NCI-H510A (cell line): ENCODE data around the gene PARG.
"Not testable (repeated sequence)": the region's sequence is repeated elsewhere in the genome, so short reads cannot be mapped to it uniquely, and the experiment has no call there.

ENCODE experiments used
- DNase-seq: peaks from one replicate; lab custom pipeline; 2025; lab: John Stamatoyannopoulos, UW

PARG gene

GRCh38 chr10:49903829-49904228, 38.0 kb downstream of the PARG start:
- DNase-seq: not testable (repeated sequence)

- not testable (repeated sequence) for DNase-seq
Observed at GRCh38 chr10:49900406-49900805, 41.4 kb downstream of the PARG start.

- DNase-seq: not testable (repeated sequence)
Observed at GRCh38 chr10:49899999-49900398, 41.8 kb downstream of the PARG start.

GRCh38 chr10:49890025-49890424, 51.8 kb downstream of the PARG start:
- not testable (repeated sequence) for DNase-seq

DNA sequence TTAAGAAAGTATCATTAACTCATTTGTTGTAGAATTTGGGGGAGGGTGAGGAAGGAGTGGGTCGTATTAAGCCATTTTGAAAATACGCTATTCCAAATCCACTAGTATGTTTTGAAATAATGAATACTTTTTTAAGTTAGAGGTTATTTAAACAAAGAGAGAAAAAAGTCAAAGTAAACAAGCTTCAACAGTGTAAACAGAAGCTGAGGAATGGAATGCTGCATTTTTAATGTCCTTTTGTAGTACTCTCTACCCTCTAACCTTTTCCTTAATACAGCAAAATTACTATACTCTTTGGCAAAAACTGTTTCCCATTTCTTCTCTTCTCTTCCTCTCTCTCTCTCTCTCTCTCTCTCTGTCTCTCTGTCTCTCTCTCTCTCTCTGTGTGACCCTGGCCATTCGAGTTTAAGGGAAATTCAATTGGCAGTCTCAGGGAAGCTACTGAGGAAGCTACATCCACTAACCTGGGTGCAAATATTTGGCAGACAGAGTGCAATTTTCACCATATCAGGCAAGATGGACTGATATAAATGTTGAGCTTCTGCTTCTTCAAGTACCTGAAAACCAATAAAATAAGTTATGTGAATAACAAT, 57.0 kb downstream of the PARG start:
- not testable (repeated sequence) for DNase-seq

DNA sequence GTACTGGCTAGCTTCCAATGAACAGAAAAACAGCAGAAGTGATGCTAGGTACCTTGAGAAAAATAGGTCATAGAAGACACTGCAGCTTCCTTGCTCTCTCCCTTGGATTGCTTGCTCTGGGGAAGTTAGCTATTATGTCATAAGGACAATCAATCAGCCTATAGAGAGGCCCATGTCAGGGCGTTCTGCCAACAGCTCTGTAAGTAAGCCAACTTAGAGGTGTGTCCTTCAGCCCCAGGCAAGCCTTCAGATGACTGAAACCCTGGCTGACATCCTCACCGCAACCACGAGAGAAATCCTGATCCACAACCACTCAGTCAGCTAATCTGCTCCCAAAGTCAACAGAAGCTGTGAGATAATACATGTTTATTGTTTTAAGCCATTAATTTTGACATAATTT, 58.0 kb downstream of the PARG start:
- DNase-seq: not testable (repeated sequence)

DNA sequence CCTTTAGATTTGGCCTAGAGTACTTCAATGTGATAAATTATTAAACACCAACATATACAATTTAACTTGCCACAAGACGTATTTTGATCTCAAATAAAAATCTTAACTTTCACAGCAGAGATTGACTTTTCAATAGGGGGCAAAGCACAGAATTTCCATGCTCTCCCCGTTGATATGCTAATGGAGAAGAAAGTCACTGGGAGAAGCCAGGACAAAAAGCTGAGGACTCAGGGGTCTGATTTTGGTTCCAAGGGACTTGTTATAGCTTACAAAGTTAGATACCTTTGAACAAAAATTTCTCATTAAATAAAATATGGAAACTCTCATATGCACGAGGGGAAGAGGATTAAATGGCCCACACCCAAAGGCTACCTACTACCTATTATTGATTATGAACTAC, 59.5 kb downstream of the PARG start:
- DNase-seq: not testable (repeated sequence)

- not testable (repeated sequence) for DNase-seq
Observed at GRCh38 chr10:49872740-49873139, 69.1 kb downstream of the PARG start.

GRCh38 chr10:49871462-49871861, 70.4 kb downstream of the PARG start:
- DNase-seq: not testable (repeated sequence)

- not testable (repeated sequence) for DNase-seq
Observed at GRCh38 chr10:49859933-49860332, 81.9 kb downstream of the PARG start.

DNA sequence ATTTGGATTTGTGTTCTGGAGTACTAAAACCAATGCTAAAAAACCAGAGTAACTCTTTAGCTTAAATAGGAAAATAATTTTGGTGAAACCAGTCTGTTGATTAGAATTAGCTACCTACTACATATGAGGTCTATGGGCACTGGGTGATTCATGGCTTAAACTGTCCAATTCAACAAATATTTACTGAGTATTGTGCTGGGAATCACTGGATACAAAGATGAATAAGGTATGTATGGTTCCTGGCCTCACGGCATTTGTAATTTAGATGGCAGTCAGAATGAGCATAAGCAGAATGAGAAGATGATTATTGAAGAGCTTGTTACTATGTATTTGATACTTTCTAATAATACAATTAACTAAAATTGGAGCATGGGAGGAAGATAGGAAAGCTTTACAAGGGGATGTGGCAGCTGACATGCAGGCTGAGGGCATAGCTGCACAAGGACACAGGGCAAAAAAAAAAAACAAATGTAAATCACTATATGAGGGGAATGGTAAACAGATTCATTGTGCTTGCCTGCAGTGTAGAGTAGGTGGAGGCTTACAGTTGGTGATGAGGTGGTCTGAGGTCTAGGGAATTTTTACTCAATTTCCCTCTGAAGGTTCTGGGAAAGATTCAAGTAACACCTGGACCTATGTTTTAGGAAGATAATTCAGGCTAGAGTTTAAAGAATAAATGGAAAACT, 83.0 kb downstream of the PARG start:
- DNase-seq: not testable (repeated sequence)

GRCh38 chr10:49849520-49849919, 92.3 kb downstream of the PARG start:
- not testable (repeated sequence) for DNase-seq

DNA sequence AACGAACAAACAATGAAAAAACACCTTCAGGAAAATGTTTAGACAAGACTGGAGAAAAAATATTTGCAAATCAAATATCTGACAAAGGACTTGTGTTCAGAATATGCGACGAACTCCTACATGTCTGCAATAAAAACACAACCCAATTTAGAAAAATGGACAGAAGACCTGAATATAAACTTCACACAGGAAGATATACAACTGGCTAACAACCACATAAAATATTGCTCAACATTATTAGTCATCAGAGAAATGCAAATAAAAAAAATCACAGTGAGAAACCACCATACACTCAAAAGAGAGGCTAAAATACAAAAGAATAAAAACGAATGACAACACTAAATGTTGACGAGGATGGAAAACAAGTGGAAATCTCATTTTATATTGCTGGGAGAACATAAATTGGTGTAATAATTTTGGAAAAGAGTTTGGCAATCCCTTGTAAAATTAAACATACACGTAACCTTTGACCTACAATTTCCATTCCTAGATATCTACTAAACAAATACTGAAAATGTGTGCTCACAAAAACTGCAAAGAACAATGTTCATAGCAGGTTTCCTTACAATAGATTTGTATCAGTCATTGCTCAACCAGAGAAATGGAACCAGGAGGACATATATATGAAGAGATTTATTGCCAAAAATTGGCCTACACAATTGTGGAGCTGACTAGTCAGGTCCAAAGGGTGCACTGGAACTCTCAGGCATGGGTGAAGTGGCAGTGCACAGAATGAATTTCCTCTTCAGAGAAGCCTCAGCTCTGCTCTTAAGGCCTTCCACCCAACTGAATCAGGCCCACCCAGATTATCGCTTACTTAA, 96.8 kb downstream of the PARG start:
- no peak for DNase-seq

DNA sequence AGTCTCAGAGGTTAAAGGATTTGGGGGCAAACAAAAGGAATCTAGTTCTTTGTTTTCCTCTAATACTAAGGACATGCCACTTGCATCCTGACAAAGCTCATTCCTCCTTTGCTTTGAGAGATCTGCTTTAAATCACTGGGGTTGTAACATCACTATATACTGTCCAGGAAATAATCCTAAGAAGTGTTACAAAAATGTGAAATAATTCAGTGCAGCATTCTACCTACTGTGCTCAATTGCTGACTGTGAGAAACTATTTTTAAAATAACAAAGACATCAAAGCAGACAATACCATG, 99.5 kb downstream of the PARG start:
- not testable (repeated sequence) for DNase-seq

DNA sequence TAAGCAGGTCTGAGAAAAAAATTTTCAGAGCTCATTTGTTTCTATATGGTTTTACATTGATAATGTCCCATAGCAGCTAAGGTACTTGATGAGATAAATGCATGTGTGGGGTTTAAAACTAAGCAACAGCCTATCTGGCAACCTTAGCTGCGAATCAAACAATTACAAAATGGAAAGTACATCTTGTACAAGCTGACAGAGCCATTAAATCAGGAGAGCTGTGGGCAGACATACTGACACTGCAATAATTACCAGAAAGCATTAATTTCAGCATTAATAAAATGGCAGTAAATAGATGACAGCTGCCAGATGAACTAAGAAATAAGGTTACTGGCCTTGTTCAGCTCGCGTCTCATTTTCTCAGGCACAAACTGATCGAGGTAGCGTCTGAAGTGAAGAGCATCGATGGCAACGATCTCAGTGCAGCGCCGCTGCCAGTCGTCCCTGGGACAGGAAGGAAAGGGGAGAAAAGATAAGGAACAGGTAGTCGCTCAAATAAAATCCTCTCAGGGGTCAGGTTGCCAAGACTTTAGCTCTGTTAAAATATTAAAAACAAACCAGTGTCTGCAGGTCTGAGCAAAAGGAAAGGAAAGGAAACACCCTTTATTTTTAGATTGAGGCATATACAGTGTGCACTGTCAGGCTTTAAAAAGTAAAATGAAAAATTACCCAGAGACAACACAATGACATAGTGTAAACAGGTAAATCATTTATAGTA, 100.1 kb downstream of the PARG start:
- no peak for DNase-seq

DNA sequence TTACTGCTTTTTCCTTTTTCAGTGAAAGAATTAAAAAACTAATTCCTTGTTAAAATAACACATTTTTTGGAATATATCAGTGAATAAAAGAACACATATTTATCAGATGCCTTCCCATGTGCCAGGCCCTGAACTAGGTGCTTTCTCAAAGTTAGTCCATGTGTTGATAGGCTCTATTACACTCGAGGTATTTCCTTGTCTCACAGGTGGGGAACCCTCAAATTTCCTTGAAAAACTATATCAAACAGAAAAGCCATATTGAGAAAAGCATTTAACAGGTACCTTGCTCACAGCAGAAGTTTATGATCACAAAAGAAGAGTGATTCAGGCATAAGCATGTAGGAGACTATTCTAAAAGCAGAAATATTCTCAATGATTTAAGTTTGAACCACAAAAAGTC, 104.1 kb downstream of the PARG start:
- DNase-seq: no peak

GRCh38 chr10:49837051-49837478, 104.8 kb downstream of the PARG start:
- no peak for DNase-seq

DNA sequence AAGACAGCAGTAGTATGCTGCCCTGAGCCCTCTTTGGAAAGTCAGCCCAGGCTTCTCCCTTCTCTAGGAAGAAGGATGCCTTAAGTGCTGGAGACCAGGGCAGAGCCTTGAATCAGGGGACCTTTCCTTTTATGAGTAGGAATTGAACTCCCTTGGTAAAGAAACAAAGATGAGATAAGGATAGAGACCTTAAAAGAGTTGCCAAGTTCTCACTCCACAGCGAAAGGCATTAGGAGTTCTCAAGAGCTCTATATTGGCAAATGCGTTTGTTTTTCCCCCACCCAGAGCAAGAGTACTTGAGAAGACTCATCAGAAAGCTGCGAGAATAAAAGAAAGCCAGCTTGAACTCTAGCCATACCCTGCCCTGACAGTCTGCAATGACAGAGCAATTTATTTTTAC, 106.9 kb downstream of the PARG start:
- no peak for DNase-seq

DNA sequence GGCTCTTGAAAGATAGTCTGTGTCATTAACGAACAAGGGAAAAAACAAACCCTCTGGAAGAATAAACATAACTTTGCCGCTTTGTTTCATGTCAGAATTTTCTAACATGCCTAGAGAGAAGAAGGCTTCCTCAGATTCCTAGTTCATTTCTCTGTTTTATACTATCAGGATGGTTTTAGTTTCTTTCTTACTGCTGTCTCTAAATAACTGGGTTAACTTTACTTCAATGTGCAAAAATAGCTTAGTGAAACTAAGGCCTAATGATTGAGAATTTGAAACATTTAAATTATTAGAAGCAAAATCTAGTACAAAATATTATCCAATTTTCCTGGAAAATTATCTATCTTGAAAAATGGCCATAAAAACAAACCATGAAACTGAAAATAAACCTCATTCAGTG, 107.6 kb downstream of the PARG start:
- DNase-seq: no peak

- DNase-seq: no peak
Observed at GRCh38 chr10:49833168-49833567, 108.7 kb downstream of the PARG start.

DNA sequence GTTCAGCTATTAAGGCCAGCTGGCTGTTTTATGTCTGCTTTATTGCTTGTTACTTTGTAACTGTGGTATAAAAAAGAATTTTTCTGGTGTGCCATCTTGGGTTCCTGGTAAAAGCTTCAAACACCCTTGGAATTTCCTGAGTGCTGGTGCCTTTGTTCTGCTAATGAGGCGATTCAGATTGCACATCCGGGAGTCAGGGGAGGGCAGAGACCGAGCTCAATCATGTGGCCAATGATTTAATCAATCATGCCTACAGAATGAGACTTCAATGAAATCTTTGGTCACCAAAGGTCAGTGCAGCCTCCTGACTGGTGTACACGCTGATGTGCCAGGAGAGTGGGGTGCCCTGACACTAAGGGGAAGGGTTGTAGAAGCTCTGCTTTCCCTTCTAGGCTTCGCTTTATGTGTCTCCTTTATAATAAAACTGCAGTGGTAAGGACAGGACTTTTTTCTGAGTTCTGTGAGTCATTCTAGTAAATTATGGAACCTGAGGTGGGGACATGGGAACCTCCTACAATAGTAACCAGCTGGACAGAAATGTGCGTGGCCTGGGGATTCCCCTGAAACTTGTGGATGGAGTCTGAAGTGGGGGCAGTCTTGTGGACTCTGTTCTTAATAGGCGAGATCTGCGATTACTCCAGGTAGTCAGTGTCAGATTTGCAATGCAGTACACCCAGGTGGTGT, 110.3 kb downstream of the PARG start:
- DNase-seq: no peak

DNA sequence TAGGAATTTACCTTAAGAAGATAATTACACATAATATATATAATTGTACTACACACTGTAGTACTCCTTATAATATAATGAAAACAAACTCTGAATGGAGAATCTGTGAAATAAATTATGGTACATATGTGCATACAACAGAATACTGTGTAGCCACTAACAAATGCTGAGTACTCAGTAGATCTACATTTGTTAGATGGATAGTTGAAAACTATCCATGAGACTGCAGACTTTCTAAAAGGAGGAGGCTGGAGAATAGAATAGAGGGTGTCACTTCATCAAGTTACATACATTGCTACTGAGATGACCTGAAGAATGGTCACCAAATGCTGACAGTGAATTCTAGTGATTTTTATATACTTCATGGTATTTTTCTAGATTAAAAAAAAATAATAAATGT, 111.0 kb downstream of the PARG start:
- DNase-seq: no peak
